Myocyte (in vitro differentiated cells): ENCODE results near the gene NOX4. TPM values are rescaled to one million over a fixed set of nuclear protein-coding genes. Genes with fewer than 3 reads are reported as not detected.

ENCODE experiments used
- DNase-seq: peaks from one replicate; pipeline ENCODE4 v3.0.0-alpha.2; 2012; ENCODE audit warnings: low read depth
- polyA plus RNA-seq: library from polyadenylated mRNA; unstranded; fragments of >200 nt; gene quantifications from one replicate; pipeline ENCODE4 v1.2.1, GENCODE V29; 2012; ENCODE audit warnings: missing spikeins
- total RNA-seq: library from RNA; depleted of rRNA; stranded (reverse); fragments of >200 nt; gene quantifications from 2 replicates; pipeline ENCODE4 v1.2.3, GENCODE V29; 2014

NOX4 gene
- total RNA-seq: not detected in 2 replicates
- 4.4 TPM for polyA plus RNA-seq

DNA sequence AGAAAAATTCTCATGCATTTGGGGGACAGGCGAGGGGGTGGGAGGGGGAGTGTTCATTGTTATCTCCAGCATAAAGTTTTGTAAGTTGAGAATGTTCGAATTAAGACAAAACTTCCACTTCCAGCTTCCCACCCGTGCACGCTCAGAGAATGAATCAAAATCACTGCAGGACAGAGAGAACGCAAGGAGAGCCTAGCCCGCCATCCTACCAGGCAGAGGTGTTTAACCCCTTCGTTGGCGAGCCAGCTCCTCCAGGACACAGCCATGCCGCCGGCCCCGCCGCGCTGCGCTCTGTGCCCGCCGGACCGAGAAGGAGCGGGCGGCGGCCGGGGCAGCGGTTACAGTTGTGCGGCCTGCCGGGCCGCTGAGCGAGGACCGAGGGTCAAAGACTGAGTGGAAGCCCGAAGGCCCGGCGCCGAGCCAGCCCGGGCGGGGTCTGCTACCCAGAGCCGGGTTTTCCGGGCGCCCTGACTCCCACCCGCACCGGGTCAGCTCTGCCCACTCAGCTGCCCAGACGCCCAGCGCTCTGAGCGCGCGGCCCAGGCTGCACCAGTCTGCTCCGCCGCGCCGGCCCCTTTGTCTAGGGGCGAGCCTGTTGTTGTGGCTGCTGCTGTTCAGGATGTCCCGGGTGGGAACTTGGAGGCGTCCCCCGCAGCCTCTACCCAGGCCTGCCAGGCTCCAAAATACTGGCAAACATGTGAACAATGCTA, at the start of gene NOX4:
TSS of gene NOX4 (minus strand) at position 395 of the 710 bp plus-strand sequence. CDS start at position 266, 129 bp downstream.
- peak; percentile 8 for DNase-seq

DNA sequence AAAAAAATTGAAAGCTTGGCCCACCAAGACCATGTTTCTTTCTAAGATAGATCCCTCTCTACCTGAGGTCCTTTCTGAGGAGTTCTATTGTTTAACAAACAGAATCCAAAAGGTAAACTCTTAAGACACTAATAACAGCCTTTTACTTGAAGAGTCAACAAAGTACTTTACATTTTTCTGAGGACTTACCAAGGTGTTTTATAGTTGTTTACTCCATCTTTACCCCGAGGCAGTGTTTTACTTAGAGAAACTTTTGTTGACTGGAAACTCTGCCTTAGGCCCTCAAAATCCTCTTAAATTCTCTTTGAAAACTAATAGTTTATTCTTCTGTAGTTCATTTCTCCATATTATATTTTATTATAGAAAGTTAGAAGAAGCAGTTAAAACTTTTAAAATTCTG, 49.7 kb upstream of the NOX4 start:
- DNase-seq: no peak

DNA sequence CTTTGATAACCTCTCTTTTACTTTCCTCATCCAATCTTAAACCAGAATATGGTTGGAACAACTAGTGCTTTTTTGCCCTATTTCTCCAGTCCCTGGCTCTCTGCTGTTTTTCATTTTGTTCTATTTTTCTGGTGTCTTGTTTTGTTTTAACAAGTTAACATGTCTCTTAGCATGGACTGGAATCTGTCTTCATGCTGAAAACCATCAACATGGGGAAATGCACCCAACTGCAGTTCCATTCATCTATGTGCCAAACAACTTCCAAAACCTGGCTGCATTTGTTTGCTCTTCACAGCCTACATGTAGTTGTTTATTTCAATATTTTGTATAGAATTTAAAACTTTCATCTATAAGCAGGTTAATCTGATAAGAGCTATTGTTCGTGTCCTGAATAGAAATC, 46.8 kb upstream of the NOX4 start:
- no peak for DNase-seq

DNA sequence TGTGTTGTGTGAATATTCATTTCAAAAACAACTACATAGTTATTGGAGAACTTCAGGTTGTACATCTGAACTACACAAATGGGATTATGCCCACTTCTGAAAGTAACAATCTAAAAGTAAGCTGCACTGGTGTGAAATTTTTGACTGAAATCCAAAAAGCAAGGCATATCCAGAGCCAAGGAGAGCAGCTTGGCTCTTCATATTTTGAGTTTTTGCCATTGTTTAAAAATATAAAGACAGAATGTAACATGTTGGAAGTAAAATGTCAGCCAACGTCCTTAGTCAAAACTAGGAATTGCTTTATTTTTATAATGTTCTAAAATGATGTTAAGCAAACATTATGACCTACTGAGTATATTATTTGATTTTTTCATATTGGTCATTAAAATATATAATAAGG, 45.8 kb upstream of the NOX4 start:
- no peak for DNase-seq

DNA sequence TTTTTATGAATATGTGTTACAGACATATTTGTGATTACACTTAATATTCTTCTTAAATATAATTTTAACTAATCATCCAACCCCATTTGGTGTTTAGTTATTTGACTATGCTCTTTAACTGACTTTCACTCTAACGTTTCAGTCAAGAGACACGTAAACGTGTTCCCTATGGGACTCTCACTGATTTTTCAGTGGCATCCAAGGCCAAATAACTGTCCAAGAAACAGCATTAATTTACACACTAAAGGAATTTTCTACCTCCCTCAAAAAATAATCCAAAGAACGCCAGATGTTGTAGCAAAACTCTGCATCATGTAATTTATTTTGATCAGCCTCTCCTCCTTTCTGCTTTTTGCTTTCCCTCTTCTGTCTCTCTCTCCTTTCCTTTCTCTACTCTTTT, 44.0 kb upstream of the NOX4 start:
- no peak for DNase-seq

DNA sequence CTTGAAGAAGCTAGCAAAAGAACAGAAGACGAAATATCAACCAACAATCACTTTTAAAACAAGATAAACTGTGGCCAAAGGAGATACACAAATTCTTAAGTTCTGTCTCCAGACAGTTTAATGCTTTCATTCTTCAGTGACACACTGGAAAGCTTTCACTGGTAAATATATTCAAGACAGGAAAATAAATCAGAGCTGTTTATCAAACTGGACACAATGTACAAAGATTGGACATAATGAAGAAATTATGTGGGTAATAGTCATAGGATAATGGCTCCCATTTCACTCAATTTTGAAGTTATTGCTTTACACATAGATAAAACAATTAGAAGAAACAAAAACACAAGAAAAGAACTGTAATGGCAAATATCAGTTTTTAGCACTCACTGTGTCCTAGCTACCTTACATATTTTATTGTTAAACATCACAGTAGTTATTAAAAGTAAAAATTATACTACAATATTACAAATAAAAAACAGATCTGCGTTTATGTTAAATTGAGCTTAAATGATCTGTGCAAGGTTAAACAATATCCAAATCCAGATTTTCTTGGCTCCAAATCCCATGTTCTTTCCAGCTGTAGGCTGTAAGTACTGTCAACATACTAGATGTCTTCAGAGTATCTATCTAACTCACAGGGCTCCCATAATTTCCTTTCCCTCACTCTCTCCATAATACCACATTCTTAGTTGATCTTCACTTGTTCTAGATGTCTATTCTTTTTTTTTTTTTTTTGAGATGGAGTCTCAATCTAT, 38.6 kb upstream of the NOX4 start:
- no peak for DNase-seq

DNA sequence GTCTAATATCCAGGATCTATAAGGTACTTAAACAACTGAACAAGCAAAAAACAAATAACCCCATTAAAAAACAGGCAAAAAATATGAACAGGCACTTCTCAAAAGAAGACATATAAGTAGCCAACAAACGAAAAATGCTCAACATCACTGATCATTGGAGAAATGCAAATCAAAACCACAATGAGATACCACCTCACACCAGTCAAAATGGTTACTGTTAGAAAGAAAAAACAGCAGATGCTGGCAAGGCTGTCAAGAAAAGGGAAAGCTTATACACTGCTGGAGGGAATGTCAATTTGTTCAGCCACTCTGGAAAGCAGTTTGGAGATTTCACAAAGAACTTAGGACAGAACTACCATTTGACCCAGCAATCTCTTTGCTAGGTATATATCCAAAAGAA, 30.6 kb upstream of the NOX4 start:
- no peak for DNase-seq

DNA sequence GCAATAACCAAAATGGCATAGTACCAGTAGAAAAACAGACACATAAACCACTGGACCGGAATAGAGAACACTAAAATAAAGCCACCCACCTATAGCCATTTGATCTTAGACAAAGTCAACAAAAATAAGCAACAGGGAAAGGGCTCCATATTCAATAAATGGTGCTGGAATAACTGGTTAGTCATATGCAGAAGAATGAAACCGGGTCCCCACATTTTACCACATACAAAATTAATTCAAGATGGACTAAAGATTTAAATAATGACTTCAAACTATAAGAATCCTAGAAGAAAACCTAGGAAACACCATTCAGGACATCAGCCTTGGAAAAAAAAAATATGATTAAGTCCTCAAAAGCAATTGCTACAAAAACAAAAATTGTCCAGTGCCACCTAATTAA, 30.1 kb upstream of the NOX4 start:
- DNase-seq: no peak

DNA sequence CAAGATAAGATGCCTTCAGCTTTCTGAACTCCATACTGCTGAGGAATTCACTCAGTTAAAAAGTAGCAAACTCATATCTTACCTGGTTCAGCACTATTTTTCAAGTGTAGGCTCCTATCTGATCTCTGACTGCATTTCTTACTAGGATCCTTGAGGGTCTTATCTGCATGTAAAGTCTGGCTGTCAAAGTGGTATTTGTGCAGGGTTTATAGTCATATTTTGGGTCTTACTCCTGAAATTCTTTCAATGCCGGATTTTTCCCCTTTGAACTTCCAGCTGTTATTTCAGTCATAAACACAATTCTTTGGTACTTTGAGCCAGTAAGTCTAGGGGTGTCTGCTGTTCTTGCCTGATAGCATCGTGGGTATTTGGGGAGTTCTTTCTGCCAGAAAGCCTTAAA, 25.3 kb upstream of the NOX4 start:
- no peak for DNase-seq

DNA sequence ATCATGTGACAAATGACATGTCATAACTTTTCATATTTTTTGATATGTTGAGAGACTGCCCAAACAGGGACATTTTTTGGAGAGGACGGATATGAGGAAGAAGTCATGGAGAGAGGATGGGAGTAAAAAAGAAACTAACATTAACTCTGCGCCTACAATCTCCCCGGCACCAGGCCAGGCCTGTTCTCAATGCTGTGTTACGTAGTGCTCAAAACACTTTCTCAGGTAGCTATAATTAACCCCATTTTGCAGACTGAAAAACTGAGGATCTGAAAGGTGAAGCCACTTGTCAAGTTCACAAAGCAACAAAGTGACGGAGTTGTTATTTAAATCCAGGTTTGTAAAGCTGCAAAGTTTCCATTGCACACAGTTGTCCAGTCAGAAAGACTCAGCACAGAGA, 17.4 kb upstream of the NOX4 start:
- no peak for DNase-seq

DNA sequence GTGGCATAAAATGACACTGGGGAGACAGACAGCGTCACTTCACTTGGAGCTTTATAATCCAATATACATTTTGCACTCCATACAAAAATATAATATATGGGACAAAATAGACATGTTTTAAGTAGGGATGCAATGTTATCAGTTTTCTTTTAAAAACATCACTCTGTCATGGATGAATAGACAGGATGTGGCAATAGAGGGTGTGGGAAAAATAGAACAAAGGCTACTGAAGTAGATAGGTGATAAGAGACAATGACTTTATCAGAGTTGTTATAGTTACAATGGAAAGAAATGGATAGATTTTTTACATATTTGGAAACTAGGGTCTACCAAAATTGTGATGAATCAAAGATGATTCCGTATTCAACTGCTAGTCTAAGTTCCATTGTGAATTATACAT, 13.1 kb upstream of the NOX4 start:
- no peak for DNase-seq

DNA sequence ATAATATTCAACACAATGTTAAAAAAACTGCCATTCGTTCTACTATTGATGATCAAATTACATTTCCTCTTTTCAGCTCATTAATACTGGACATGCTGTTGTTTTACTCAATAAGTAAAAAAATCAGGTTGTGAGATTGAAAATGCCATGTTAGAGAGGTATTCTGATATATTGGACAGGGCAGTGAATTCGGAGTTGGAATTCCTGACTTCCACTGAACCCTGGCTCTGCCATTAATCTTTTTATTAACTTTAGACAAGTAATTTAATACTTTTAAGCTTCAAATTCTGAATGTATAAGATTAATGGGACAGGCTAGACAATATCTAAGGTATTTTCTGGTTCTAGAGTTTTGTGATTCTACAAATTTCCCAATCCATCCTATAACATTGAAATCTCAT, 12.2 kb upstream of the NOX4 start:
- DNase-seq: no peak

DNA sequence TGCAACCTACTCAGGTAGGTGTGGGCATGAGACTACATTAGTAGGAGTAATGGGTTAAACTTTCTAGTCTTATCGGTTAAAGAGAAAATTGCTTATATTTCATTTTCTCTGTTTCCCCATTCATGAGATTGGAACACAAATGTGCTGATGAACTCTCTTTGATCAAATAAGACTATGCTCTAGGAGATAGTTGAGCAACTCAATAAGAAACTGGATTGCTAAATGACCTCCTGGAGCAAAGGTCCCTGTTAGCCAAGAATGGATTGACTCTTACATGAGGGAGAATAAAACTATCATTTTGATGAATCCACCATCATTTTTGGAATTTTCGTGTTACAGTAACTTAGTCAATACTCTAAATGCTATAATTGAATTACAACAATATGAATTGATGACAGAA, 11.1 kb upstream of the NOX4 start:
- DNase-seq: no peak

DNA sequence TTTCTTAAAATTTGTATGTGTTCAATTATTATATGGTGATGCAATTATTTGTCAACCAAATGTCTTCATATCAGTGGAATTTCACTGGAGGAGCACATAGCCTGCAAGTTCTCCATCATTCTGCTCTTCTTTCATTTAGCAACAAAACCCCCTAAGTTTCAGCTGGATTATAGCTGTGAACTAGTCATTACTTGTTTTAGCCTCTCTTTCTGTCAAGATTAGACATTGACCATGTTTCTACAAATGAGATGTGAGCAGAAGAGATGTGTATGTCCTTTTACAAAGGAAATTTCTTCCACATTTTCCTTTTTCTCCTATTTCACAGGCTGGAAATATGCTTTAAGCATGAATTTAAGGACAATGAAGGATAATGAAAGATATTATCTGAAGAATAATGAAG, 9.2 kb upstream of the NOX4 start:
- no peak for DNase-seq

DNA sequence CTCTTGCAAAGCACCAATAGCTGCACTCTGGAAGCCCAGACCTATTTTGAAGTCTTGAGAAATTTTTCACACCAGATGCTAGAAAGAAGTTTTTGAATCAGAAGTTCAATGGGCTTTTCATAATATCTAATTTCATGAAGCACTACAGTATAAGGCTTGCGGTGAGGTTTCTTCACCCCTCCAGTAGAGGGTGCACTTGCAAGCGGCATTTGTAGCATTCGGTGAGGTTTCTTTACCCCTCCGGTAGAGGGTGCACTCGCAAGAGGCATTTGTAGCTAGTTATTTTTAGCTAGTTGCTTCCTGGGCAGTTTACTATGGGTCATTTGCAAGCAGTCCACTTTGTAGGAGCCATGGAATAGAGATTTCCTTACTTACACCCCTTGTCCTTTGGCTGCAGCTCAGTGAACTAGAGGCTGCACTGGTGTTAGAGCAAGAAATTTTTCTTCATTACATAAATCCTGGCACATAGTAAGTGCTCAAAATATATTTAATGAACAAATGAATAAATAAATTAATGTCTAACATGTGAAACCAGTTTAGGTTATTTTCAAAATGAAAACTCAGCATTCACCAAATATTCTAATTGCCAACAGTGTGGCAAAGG, 7.8 kb upstream of the NOX4 start:
- no peak for DNase-seq

DNA sequence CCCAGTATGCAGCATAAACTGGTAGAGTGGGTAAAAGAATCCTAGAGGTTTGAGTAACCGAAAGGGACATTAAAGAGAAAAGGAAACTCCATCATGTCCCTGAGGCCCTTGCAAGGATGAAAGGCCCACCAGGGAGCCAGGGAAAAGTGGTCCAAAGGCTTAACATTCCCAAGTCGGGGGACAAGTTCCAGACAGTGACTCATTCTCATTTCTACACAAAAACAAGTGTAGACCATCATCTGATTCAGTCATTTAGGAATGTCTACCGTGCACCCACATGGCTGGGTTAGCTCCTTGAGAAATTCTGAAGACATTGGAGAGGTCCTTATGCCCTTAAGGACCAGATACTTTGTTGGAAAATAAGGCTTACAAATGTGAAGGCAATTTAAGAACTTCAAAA, 4.8 kb upstream of the NOX4 start:
- DNase-seq: no peak

DNA sequence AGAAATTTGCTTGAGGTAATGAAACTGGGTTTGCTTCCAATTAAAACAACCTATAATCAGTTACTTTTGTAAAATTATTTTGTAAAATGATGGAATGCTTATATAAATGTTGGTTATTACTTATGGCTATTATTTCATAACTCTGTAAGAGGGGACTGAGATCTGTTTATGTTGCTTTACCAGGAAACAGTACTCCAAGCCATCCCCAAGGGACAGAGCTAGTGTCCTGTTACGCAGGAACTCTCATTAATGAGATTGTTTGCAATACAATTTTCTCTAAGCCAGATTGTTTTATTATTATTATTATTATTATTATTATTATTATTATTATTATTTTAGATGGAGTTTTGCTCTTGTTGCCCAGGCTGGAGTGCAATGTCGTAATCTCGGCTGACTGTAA, 2.3 kb upstream of the NOX4 start:
- no peak for DNase-seq

DNA sequence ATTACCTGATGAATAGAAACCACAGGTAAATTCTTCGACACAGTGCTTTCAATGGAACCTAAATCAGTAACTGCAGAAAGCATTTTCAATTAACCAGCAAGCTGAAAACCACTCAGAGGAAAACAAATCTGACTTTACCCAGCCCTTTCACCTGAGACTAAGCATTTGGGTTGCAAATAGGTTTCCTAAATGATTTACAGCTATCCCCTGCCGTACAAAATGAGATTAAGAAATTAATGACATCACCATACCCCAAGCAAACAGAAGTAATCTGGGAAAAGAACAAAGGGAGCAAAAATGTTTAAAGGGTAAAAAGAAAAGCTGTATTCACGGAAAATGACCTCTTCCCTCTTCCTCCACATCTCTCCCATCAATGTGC, 584 bp downstream of the NOX4 start:
- DNase-seq: no peak

DNA sequence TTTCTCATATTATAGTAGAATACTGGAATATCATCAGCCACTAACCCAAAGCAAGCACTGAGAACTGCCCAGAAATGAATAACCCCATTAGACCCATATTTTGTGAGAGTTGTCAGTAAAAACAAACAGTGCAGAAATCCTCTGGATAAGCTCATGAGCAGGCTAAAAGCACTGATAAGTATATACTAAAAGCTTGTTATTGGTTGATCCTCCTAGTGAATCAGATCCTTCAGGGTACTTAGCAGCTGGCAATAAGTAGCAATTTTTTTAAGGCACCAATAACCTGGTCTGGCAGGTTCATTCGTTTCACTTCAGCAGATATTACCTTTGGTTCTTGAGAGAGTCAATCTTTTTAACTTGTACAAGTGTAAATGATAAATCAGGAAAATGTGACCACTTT, 1.2 kb downstream of the NOX4 start:
- no peak for DNase-seq

DNA sequence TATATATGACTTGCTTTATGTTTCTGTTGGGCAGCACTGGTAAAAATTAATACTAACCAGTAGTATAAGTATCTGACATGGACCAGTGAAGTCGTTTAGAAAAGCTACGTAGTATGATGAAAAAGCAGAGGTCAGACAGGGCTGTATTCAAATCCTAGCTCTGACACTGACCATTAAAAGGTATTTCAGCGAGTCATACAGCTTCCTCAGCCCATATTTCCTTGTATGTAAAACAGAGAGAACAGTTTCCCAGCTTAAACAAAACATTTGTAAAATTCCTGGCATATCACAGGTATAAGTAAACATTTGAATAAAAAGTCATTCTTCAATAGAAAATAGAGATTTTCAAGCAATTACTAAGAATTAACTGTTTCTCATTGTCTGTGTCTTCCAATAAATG, 4.2 kb downstream of the NOX4 start:
- no peak for DNase-seq

DNA sequence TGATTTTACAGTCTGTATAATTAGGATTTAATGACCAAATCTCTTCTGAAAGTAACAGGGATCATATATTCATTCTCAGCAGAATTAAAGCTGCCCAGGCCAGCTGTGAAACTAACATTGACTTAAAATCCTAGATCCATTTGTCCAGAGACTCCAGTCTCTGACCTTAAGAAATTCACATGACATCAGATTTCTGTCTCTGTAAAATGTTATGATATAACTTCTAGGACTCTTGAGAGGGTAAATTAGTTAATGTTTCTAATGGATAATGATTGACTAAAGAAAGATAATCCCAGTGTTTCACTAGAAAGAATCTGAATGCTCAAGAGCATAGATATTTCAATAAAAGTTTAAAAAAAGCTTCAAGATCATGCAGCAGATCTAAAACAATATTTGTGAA, 6.3 kb downstream of the NOX4 start:
- DNase-seq: no peak

DNA sequence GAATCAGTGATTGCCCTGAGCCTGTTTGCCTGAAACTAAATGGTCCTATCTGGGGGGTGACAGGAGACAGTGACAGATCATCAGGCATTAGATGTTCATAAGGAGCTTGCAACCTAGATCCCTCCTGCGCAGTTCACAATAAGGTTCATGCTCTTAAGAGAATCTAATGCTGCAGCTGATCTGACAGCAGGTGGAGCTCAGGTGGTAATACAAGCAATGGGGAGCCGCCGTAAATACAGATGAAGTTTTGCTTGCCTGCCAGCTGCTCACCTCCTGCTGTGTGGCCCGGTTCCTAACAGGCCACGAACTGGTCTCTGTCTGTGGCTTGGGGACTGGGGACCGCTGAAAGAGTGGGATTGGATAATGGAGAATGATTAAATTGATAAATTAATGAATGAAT, 14.0 kb downstream of the NOX4 start:
- DNase-seq: no peak

DNA sequence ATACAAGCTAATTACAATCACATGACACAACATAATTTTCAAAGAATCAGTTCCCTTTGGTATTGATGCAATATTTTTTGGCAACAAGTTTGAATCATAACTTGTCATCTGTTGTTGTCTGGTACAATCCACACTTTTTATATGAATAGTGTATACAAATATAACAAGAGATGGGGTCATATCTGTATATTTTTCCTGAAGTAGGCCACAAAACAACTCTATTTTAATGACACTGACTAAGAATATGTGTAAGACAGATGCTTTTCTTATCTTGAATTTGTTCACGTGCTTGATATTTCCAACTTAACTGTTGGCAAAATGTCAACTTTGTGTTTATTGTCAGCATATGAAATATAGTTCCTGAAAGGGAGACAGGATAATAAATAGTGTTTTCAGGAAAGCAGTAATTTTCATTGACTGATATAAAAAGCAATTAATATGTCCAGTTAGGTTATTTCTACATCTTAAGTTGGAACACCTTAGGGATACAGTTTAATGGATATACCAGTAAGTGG, 27.9 kb downstream of the NOX4 start:
- no peak for DNase-seq
